Testis (tissue), 3 donors: ENCODE measurements around the gene CARMIL1. TPM values are rescaled to one million over a fixed set of nuclear protein-coding genes. Genes with fewer than 3 reads are reported as not detected.
A peak's percentile ranks its signal among the peaks of the same experiment; 100 is the strongest.

ENCODE experiments used
- DNase-seq: peaks from one replicate; pipeline ENCODE4 v3.0.0-alpha.2; 2019
- H3K27ac ChIP-seq, 2 donors: fragments of 200-600 bp; sonication (generic); one replicate each; pipeline ENCODE4 v1.5.1; 2019
- H3K27me3 ChIP-seq: fragments of 200-600 bp; sonication (generic); one replicate; pipeline ENCODE4 v1.5.1; 2019
- H3K36me3 ChIP-seq: fragments of 200-600 bp; sonication (generic); one replicate; pipeline ENCODE4 v1.5.1; 2017; ENCODE audit warnings: low read depth; ENCODE audit errors: missing control alignments
- H3K4me1 ChIP-seq: fragments of 200-600 bp; sonication (generic); one replicate; pipeline ENCODE4 v1.5.1; 2019
- H3K4me3 ChIP-seq, 2 donors: fragments of 200-600 bp; sonication (generic); one replicate each; pipeline ENCODE4 v1.5.1; 2017 to 2019
- H3K9me3 ChIP-seq: fragments of 200-600 bp; sonication (generic); one replicate; pipeline ENCODE4 v1.5.1; 2017
- POLR2A ChIP-seq: fragments of 450-650 bp; IDR thresholded peaks from one replicate; pipeline ENCODE4 v1.6.1; 2017; ENCODE audit warnings: antibody characterized with exemption, mild to moderate bottlenecking, moderate library complexity
- WGBS, 2 donors: methylation state at CpG; one replicate each; pipeline ENCODE4 v1.1.5; 2018; 5-methylcytosine and 5-hydroxymethylcytosine counted together
- intact Hi-C: fragments of 100-400 bp; cut with DNase I; formaldehyde crosslinking; loops from one replicate; pipeline ENCODE4 v1.15.1; 2023; ENCODE audit warnings: low total_unique reads
- polyA plus RNA-seq: library from polyadenylated mRNA; stranded (reverse); fragments of 350-450 nt; fragmentation: Illumina TruSeq; extraction: RNeasy Lipid Tissue Mini Kit (QIAGEN cat#74804); gene quantifications from one replicate; pipeline ENCODE4 v1.2.3, GENCODE V29; 2014; ENCODE audit warnings: low read depth, low replicate concordance; ENCODE audit not compliant: insufficient read depth
- total RNA-seq, 2 donors: library from RNA; depleted of rRNA; stranded (reverse); fragments of >200 nt; gene quantifications; one replicate each; pipeline ENCODE4 v1.2.3, GENCODE V29; 2016
- TF ChIP-seq, protein P1 (sequence below), 3 experiments: fragments of 450-650 bp in 2 of 3; fragments of 200-600 bp in 1 of 3; sonication (generic) in 1 of 3; IDR thresholded peaks; one replicate each; pipeline ENCODE4 v1.5.1; 2016 to 2019; ENCODE audit warnings: antibody characterized with exemption in 3 of 3, mild to moderate bottlenecking in 2 of 3, moderate library complexity in 1 of 3

Gene CARMIL1
- total and polyA plus RNA-seq, 3 donors from 2014 or later, result 39.4 to 120 (median 108) TPM

GRCh38 chr6:25322692-25323091 lies 43.5 kb downstream of the CARMIL1 start:
- Histone ChIP-seq H3K4me3 (no peak overlapping the region), H3K4me1 (peaks cover 31% of the 10 kb centered on the region), H3K36me3 (no peaks in the 10 kb centered on the region), H3K27me3 (no peaks in the 10 kb centered on the region), H3K9me3 (no peaks in the 10 kb centered on the region), H3K27ac (no peak overlapping the region)
- DNase-seq, result no peak
- 87 to 91% methylated on average over 2 of the region's 2 CpGs for WGBS, 2 donors
- TF ChIP-seq POLR2A, result no peak
- intact Hi-C loops, result no loop called here

- 73 to 81% methylated on average over 1 of the region's 1 CpG for WGBS, 2 donors
These were observed 45.0 kb downstream of the CARMIL1 start for GRCh38 chr6:25324066-25324762.

GRCh38 chr6:25326126-25326525 lies 47.0 kb downstream of the CARMIL1 start:
- Histone ChIP-seq H3K4me3 (no peak overlapping the region), H3K4me1 (peaks cover 44% of the 10 kb centered on the region), H3K27me3 (no peaks in the 10 kb centered on the region), H3K36me3 (no peaks in the 10 kb centered on the region), H3K27ac (peak overlapping the region in 1 of 2 donors; percentile 5), H3K9me3 (no peaks in the 10 kb centered on the region)
- intact Hi-C loops, result no loop called here
- 91 to 95% methylated on average over 4 of the region's 4 CpGs for WGBS, 2 donors
- no peak for TF ChIP-seq POLR2A
- TF ChIP-seq, protein P1, sequence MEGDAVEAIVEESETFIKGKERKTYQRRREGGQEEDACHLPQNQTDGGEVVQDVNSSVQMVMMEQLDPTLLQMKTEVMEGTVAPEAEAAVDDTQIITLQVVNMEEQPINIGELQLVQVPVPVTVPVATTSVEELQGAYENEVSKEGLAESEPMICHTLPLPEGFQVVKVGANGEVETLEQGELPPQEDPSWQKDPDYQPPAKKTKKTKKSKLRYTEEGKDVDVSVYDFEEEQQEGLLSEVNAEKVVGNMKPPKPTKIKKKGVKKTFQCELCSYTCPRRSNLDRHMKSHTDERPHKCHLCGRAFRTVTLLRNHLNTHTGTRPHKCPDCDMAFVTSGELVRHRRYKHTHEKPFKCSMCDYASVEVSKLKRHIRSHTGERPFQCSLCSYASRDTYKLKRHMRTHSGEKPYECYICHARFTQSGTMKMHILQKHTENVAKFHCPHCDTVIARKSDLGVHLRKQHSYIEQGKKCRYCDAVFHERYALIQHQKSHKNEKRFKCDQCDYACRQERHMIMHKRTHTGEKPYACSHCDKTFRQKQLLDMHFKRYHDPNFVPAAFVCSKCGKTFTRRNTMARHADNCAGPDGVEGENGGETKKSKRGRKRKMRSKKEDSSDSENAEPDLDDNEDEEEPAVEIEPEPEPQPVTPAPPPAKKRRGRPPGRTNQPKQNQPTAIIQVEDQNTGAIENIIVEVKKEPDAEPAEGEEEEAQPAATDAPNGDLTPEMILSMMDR (IDR thresholded peaks at IDR 0.05), result no peak
- no peak for DNase-seq

More at GRCh38 chr6:25324066-25324762, 45.0 kb downstream of the CARMIL1 start:
- Histone ChIP-seq H3K4me1 (peaks cover 38% of the 10 kb centered on the region), H3K9me3 (no peaks in the 10 kb centered on the region), H3K27me3 (no peaks in the 10 kb centered on the region), H3K4me3 (no peak overlapping the region), H3K36me3 (no peaks in the 10 kb centered on the region), H3K27ac (peak overlapping the region in 1 of 2 donors; percentile 6)
- intact Hi-C loops, result no loop called here
- no peak for DNase-seq
- TF ChIP-seq POLR2A, result no peak
- TF ChIP-seq, protein P1 (IDR thresholded peaks at IDR 0.05), result no peak

GRCh38 chr6:25326960-25327359 lies 47.8 kb downstream of the CARMIL1 start:
- no peak for TF ChIP-seq POLR2A
- TF ChIP-seq, protein P1 (IDR thresholded peaks at IDR 0.05), result no peak
- WGBS, 2 donors, result 38 to 53% methylated on average over 4 of the region's 4 CpGs
- Histone ChIP-seq H3K9me3 (no peaks in the 10 kb centered on the region), H3K27ac (peak overlapping the region in 1 of 2 donors; percentile 5), H3K36me3 (no peaks in the 10 kb centered on the region), H3K4me1 (peaks cover 52% of the 10 kb centered on the region), H3K27me3 (no peaks in the 10 kb centered on the region), H3K4me3 (no peak overlapping the region)
- intact Hi-C loops, result no loop called here
- DNase-seq, result no peak

DNA sequence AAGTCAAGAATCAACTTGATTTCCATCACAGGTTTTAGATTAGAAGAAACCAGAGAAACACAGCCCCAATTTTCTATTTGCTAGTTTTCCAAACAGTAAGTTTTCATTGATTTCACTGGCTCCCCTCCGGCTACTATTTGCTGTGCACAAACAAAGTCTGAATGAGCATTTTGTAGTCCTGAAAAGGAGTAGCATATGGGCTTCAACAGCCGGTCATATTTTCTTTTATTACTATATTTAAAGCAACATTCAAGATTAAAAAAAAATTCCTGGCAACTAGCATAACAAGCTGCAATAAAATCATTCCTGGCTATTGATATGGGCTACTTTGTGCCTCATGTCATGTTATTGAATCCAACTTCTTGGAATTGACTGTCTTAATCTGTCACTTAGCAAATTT lies 48.3 kb downstream of the CARMIL1 start:
- no peaks in the 10 kb centered on the region for H3K36me3 ChIP-seq
- H3K27ac ChIP-seq, result peak overlapping the region in 1 of 2 donors; percentile 5
- peaks cover 56% of the 10 kb centered on the region for H3K4me1 ChIP-seq
- H3K4me3 ChIP-seq, result no peak overlapping the region
- WGBS, 2 donors, result 36 to 40% methylated on average over 2 of the region's 2 CpGs
- H3K27me3 ChIP-seq, result no peaks in the 10 kb centered on the region
- intact Hi-C loops, result no loop called here
- DNase-seq, result no peak
- no peak for TF ChIP-seq POLR2A
- TF ChIP-seq, protein P1 (IDR thresholded peaks at IDR 0.05), result no peak
- no peaks in the 10 kb centered on the region for H3K9me3 ChIP-seq
